OCI-LY7 (cell line): ENCODE results near the gene GPLD1. TPM values are rescaled to one million over a fixed set of nuclear protein-coding genes. Genes with fewer than 3 reads are reported as not detected.

Experiments
- BruUV-seq: library from RNA; stranded (reverse); fragments of 400-500 nt; replicated peaks from 2 replicates; lab custom pipeline; 2021; lab: Mats Ljungman, UMichigan
- CTCF ChIA-PET: fragments of 300-600 bp; sonication (Branson Sonifier 250); formaldehyde crosslinking; loops from one replicate; lab custom pipeline; 2022; ENCODE audit warnings: antibody characterized with exemption; ENCODE audit not compliant: unreplicated experiment; lab: Charles Lee
- POLR2A ChIA-PET: fragments of 300-600 bp; sonication (Branson Sonifier 250); formaldehyde crosslinking; loops from one replicate; lab custom pipeline; 2022; ENCODE audit warnings: antibody characterized with exemption; lab: Charles Lee
- DNase-seq: peaks from one replicate; pipeline ENCODE4 v3.0.0-alpha.2; 2015; ENCODE audit warnings: low spot score
- H2AFZ ChIP-seq: fragments of 200-600 bp; sonication (generic), shearing (Covaris generic); 2 replicates; pipeline ENCODE4 v1.6.1; 2014; ENCODE audit warnings: mild to moderate bottlenecking, antibody characterized with exemption, low read length, moderate library complexity
- H3K27ac ChIP-seq: fragments of 200-600 bp; sonication (generic); 2 replicates; pipeline ENCODE4 v1.5.1; 2014; ENCODE audit warnings: mixed run types, low read depth, mild to moderate bottlenecking, moderate library complexity, low read length, inconsistent platforms; ENCODE audit not compliant: poor library complexity, severe bottlenecking
- H3K36me3 ChIP-seq: fragments of 200-600 bp; sonication (generic); 2 replicates; pipeline ENCODE4 v1.6.1; 2014; ENCODE audit warnings: mild to moderate bottlenecking, antibody characterized with exemption, low read length, moderate library complexity, mixed read lengths; ENCODE audit not compliant: insufficient read depth
- H3K4me1 ChIP-seq: fragments of 200-600 bp; sonication (generic); 2 replicates; pipeline ENCODE4 v1.5.1; 2014; ENCODE audit warnings: mild to moderate bottlenecking, low read length; ENCODE audit not compliant: insufficient read depth, poor library complexity, severe bottlenecking
- H3K4me2 ChIP-seq: fragments of 200-600 bp; sonication (generic); 2 replicates; pipeline ENCODE4 v1.6.1; 2014; ENCODE audit warnings: mild to moderate bottlenecking, low read length
- H3K4me3 ChIP-seq: fragments of 200-600 bp; sonication (generic); 2 replicates; pipeline ENCODE4 v1.5.1; 2014; ENCODE audit warnings: mild to moderate bottlenecking, low read depth, low read length; ENCODE audit not compliant: poor library complexity, severe bottlenecking
- H3K79me2 ChIP-seq: fragments of 200-600 bp; sonication (generic); 2 replicates; pipeline ENCODE4 v1.6.1; 2016; ENCODE audit warnings: low read depth, mild to moderate bottlenecking, low read length, moderate library complexity, mixed read lengths; ENCODE audit not compliant: insufficient read depth
- H3K9me2 ChIP-seq: fragments of 200-600 bp; sonication (generic); 2 replicates; pipeline ENCODE4 v1.6.1; 2016; ENCODE audit warnings: mild to moderate bottlenecking, low read length, mixed read lengths; ENCODE audit not compliant: insufficient read depth
- H3K9me3 ChIP-seq: fragments of 200-600 bp; sonication (generic); 2 replicates; pipeline ENCODE4 v1.6.1; 2014; ENCODE audit warnings: mild to moderate bottlenecking, mixed run types, low read length, mixed read lengths
- H4K20me1 ChIP-seq: fragments of 200-600 bp; sonication (generic); 2 replicates; pipeline ENCODE4 v1.6.1; 2014; ENCODE audit warnings: mild to moderate bottlenecking, antibody characterized with exemption, low read length, moderate library complexity, mixed read lengths; ENCODE audit not compliant: insufficient read depth
- EZH2phosphoT487 ChIP-seq: fragments of 200-600 bp; sonication (generic); IDR thresholded peaks from 2 replicates; pipeline ENCODE4 v1.6.1; 2018; ENCODE audit warnings: low read depth, borderline replicate concordance, mild to moderate bottlenecking, mixed run types, antibody characterized with exemption, low read length, moderate library complexity, mixed read lengths
- intact Hi-C: fragments of 100-400 bp; cut with micrococcal nuclease; formaldehyde crosslinking; loops from one replicate; pipeline ENCODE4 v1.10.0; 2022; ENCODE audit not compliant: unreplicated experiment
- total RNA-seq, 2 experiments: library from RNA; depleted of rRNA in 1 of 2; stranded (reverse); fragments of >200 nt in 1 of 2; shearing (Covaris generic) in 1 of 2; gene quantifications; 2 replicates each; pipeline ENCODE4 v1.2.3, GENCODE V29; 2014 to 2022
- TF ChIP-seq, protein P1 (sequence below): fragments of 200-600 bp; sonication (generic); conservative IDR thresholded peaks from 2 replicates; pipeline ENCODE4 v1.5.1; 2014; ENCODE audit warnings: mild to moderate bottlenecking, antibody characterized with exemption, low read length, moderate library complexity, mixed read lengths

The GPLD1 gene
- total RNA-seq, 2 experiments from 2014 or later = 55.6 to 60.7 TPM

DNA sequence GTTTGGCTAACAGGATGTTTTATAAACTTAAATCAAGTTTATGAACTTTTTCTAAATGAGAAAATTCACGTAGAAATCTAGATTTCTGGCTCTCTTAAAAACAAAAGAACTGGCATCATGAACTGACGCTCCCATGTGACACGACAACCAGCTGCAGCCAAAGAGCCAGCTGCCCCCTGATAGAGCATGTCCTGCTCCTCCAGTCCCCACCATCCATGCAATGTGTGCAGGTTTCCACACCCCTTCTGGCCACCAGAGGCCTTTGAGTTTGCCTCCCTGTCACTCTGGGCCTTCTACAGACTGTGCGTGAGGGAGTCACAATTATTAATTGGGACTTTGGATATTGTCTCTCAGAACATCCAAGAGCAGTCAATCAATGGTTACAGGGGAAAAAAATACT is 1.6 kb upstream of the GPLD1 start:
- POLR2A ChIA-PET = interaction anchor here (0.6 to 13.6 kb wide), 4 partner anchors 8 to 222 kb away, joined by 3 to 586 read pairs (median 5); no protein-coding TSS in a partner anchor

DNA sequence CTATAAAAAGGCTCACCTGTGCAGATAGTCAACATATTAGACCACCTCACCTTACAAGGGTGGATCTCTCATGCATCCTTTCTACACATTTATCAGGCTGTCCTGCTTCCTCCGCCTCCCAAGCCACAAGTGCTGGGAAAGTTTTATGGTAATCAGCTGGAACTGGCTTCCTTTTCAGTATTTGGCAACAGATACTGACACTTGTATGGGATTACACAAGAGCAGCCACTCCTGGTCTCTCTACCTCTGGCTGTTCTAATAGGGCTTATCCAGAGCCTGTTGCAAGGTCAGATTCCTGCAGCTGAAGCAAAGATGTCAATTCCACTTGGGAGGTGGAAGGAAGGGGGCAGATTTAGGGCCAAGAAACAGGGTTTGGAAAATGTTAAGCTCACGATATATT is 503 bp upstream of the GPLD1 start:
- ChIA-PET CTCF (no interaction called here), POLR2A (interaction anchor here (0.6 to 13.6 kb wide), 4 partner anchors 9 to 426 kb away, joined by 3 to 586 read pairs (median 4); no protein-coding TSS in a partner anchor)
- Histone ChIP-seq H3K4me1 (peaks cover 15% of the 10 kb centered on the region), H3K4me3 (no peak overlapping the region), H3K27ac (no peak overlapping the region), H4K20me1 (no peaks in the 10 kb centered on the region), H3K36me3 (peaks cover 52% of the 10 kb centered on the region), H3K4me2 (no peak overlapping the region), H3K9me3 (no peaks in the 10 kb centered on the region), H3K9me2 (no peaks in the 10 kb centered on the region), H3K79me2 (peaks cover 43% of the 10 kb centered on the region), H2AFZ (no peak overlapping the region)
- intact Hi-C loops = loop anchor here (10.0 kb wide), 3 partner anchors 285 to 645 kb away; partner anchors contain the start of gene GMNN
- no peak for DNase-seq
- no peak for TF ChIP-seq EZH2phosphoT487
- TF ChIP-seq, protein P1, sequence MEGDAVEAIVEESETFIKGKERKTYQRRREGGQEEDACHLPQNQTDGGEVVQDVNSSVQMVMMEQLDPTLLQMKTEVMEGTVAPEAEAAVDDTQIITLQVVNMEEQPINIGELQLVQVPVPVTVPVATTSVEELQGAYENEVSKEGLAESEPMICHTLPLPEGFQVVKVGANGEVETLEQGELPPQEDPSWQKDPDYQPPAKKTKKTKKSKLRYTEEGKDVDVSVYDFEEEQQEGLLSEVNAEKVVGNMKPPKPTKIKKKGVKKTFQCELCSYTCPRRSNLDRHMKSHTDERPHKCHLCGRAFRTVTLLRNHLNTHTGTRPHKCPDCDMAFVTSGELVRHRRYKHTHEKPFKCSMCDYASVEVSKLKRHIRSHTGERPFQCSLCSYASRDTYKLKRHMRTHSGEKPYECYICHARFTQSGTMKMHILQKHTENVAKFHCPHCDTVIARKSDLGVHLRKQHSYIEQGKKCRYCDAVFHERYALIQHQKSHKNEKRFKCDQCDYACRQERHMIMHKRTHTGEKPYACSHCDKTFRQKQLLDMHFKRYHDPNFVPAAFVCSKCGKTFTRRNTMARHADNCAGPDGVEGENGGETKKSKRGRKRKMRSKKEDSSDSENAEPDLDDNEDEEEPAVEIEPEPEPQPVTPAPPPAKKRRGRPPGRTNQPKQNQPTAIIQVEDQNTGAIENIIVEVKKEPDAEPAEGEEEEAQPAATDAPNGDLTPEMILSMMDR = no peak
- BruUV-seq = no TSS peak

More for the DNA sequence above, 1.6 kb upstream of the GPLD1 start:
- DNase-seq = no peak
- no peak overlapping the region for H2AFZ ChIP-seq
- CTCF ChIA-PET = no interaction called here
- intact Hi-C loops = loop anchor here (10.0 kb wide), 3 partner anchors 284 to 644 kb away; partner anchors contain the start of gene GMNN
- peaks cover 45% of the 10 kb centered on the region for H3K36me3 ChIP-seq
- H3K27ac ChIP-seq = no peak overlapping the region
- H3K9me3 ChIP-seq = no peaks in the 10 kb centered on the region
- BruUV-seq = no TSS peak
- H3K4me1 ChIP-seq = peaks cover 19% of the 10 kb centered on the region
- no peak for TF ChIP-seq EZH2phosphoT487
- TF ChIP-seq, protein P1 = no peak
- no peaks in the 10 kb centered on the region for H3K9me2 ChIP-seq
- H3K4me2 ChIP-seq = no peak overlapping the region
- H3K4me3 ChIP-seq = no peak overlapping the region
- no peaks in the 10 kb centered on the region for H4K20me1 ChIP-seq
- peaks cover 43% of the 10 kb centered on the region for H3K79me2 ChIP-seq

DNA sequence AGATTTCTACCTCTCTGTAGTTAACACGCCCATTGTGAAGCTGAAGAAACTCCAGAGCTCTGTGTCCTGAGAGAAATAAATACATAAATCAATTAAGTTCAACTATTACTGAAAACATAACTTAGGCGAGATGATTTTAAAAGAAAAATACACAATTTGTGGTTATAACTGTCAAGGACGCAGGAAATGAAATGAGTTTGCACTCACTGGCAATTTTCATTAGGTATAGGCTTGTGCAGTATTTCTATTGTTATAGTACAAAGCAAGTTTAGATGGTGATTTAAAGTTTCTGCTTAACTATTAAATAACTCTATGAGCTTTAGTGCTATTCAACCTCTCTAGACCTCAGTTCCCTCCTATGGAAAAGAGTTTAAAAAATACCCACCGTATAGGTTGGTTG is 3.3 kb downstream of the GPLD1 start:
- peaks cover 9% of the 10 kb centered on the region; the same call in 1 of the 2 replicates for H3K79me2 ChIP-seq
- no peak overlapping the region for H3K4me3 ChIP-seq
- no TSS peak for BruUV-seq
- H3K4me2 ChIP-seq = no peak overlapping the region
- no peak overlapping the region for H3K27ac ChIP-seq
- DNase-seq = no peak
- no peaks in the 10 kb centered on the region for H3K9me3 ChIP-seq
- no peaks in the 10 kb centered on the region for H3K4me1 ChIP-seq
- POLR2A ChIA-PET = interaction anchor here (0.6 to 1.6 kb wide), 3 partner anchors 27 to 765 kb away, joined by 3 read pairs; no protein-coding TSS in a partner anchor
- H3K36me3 ChIP-seq = peaks cover 81% of the 10 kb centered on the region
- CTCF ChIA-PET = no interaction called here
- no peak for TF ChIP-seq EZH2phosphoT487
- TF ChIP-seq, protein P1 = no peak
- H3K9me2 ChIP-seq = no peaks in the 10 kb centered on the region
- H2AFZ ChIP-seq = no peak overlapping the region
- H4K20me1 ChIP-seq = no peaks in the 10 kb centered on the region
- intact Hi-C loops = no loop called here
